Pulmonary artery endothelial cell (primary cell): Measurements from ENCODE around the gene DDX46. TPM values are rescaled to one million over a fixed set of nuclear protein-coding genes. Genes with fewer than 3 reads are reported as not detected.
"Not testable (repeated sequence)": the region's sequence is repeated elsewhere in the genome, so short reads cannot be mapped to it uniquely, and the experiment has no call there.

Experiments
- DNase-seq: peaks from one replicate; pipeline ENCODE4 v3.0.0-alpha.2; 2011; ENCODE audit warnings: low read depth, low spot score
- total RNA-seq: library from RNA; depleted of rRNA; stranded (reverse); fragments of >200 nt; gene quantifications from 2 replicates; pipeline ENCODE4 v1.2.3, GENCODE V29; 2014

The DDX46 gene
- total RNA-seq, 1 donor from 2014 or later: 22.2 TPM

DNA sequence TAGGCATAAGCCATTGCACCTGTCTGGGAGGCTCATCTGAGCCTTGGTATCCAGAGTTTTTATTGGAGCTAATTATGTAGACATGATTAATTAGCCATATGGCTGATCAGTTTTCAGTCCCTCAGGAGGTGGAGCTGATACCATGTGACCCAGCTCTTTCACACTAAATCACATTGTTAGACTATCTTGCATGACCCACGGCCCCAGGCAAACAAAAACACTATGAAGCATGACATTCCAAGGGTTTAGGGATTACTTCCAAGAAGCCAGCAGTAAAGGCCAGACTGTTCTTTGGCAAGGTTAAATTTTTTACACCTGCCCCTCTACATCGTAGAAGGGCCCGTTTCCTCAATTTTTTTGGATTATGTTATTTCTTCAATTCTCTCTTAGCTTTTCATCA, 82.2 kb downstream of the DDX46 start:
- no peak for DNase-seq

DNA sequence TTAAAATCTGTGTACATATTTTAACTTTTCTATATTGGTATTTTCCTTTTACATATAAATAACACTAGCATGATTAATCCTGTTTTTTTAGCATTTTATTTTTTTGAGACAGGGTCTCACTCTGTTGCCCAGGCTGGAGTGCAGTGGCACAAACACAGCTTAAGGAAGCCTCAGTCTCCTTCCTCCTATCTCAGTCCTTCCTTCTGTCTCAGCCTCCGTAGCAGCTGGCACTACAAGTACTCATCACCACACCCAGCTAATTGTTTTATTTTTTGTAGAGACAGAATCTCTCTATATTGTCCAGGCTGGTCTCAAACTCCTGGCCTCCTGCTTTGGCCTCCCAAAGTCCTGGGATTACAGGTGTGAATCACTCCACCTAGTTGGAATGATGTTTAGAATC, 85.7 kb downstream of the DDX46 start:
- DNase-seq: no peak

DNA sequence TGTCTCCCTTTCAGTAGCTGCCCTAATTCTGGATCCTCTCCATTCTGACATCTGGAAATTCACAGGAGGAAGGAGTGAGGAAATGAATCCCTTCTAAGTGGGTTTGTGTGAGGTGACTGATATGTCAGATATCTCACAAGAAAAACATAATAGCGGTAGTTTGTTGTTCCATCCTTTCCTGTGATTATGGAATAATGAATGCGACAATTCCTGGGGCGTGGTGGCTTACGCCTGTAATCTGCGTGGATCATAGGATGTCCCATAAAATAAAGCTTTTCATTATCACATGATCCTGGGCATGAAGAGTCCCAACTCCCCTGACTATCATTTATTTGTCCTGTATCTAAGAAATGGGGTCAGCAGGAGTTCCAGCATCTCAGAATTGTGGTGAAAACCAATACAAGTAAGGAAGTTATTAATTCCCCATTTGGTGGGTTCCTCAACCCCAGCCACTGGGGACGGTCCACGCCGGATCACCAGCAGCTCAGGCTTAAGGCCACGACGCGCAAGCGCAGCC, 86.8 kb downstream of the DDX46 start:
- DNase-seq: peak; percentile 51

DNA sequence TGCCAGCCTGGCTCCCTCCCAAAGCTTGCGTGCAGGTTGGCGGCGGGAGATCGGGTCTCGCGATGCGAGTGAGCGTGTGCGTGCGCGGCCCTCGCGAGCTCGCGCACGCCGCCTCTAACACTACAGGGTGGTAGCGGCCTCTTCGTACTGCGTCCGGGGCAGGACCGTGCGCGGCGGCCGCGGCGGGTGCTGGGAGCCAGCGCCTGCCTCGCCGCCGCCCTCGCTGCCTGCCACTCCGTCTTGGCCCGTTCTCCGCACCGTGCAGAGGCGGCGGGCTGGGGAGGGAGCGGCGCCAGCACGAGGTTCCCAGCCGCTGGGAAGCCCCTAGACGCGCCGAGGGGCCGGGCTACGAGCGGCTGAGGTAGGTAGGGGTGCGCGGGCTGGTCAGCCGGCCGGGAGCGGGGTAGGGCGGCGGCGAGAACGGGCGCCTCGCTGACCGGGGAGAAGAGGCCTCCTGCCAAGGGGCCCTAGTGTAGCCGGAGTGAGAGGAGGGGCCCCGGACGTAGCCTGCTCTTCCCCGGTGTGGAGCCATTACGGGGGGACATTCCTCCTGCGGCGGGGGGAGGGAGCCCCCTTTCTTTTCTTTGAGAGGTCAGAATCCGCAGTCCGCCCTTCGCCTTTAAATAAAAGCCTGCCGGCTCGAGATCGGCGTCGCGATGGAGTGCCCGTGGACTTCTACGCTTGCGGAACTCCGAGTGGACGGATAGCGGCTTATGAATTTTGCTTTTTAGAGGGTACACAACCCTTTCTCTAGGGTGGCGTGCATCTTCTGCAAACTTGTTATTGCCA, 87.5 kb downstream of the DDX46 start, which contains the start of gene C5orf24:
TSS of gene C5orf24 (plus strand) at position 117 of the 789 bp plus-strand sequence. CDS start 8,933 bp downstream, outside the sequence.
- DNase-seq: peak; percentile 79

DNA sequence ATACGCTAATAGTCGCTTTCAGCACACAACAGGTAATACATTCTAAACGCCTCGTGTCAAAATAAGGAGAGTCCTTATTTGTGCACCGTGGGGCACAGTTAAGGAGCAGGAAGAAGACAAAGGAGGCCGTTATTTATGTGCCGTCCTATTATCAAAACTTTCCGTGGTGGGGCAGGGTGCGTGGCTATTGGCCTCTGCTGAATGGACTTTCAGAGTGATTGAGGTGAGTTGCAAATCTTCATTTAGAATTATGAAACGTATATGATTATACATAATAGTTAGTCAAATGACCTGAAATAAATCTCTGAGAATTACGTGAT, 88.0 kb downstream of the DDX46 start:
- DNase-seq: no peak

DNA sequence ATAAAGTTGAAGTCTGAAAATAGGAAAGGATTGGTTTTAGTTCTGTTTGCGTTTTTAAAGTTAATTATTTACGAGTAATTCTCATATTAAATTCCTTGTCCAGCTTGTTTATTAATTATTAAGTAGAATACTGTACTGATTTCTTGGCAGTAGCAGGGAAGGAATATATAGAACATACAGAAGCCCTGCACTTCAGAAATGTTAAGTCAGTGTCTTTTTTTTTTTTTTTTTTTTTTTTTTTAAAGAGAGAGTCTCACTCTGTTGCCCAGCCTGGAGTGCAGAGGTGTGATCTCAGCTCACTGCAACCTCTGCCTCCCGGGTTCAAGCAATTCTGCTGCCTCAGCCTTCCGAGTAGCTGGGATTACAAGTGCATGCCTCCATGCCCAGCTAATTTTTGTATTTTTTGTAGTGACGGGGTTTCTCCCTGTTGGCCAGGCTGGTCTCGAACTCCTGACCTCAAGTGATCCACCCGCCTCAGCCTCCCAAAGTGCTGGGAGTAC, 90.9 kb downstream of the DDX46 start:
- not testable (repeated sequence) for DNase-seq

DNA sequence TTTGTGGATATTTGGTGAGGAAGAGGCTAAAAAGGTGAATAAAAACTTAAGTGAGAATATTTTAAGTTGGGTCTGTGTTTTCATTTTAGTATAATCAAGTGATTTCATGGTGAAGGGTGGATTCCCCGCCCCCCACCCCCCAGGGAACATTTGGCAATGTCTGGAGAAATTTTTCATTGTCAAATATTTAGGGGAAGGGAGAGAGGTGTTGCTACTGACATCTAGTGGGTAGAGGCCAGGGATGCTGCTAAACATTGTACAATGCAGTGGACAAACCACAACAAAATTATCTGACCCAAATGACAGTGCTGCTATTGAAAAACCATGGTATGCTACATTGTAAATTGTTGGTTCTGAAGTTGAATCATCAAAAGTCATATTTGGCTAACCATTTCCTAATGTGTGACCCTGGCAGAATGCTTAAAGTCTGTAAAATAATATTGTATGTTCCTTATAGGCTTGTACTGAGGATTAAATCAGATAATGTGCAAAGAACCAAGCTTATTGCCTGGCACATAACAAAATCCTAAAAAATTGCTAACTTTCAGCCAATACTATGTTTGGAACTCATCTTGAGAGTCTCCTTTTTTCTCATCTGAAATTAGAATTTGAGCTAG, 92.8 kb downstream of the DDX46 start:
- no peak for DNase-seq

DNA sequence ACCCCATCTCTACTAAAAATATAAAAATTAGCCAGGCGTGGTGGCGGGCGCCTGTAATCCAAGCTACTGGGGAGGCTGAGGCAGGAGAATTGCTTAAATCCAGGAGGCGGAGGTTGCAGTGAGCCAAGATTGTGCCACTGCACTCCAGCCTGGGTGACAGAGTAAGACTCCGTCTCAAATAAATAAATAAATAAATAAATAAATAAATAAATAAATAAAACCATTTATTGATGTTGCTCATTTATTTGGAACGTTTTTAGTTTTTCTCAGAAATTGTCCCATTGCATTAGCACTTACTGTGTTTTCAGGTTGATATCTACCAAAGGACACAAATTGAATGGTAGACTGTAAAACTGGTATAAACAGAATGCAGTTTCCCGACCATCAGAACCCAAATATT, 97.9 kb downstream of the DDX46 start:
- DNase-seq: not testable (repeated sequence)

DNA sequence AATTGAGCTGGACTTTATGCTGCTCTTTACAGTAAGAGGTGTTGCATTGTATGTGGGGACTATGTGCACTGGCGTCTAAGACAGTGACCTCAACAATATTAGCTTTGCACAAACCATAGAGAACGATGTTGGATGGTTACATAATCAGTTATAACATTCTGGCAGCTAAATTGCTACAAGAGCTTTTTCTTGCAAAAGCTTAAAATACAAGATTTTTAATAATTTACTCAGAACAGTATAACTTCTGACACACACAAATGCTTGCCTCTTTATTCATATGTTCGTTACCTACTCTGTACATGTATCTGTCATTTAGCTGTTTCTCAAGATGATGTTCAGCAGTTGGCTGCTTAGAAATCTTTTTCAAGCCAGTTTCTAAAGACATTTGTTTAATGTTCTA, 98.8 kb downstream of the DDX46 start:
- DNase-seq: no peak

DNA sequence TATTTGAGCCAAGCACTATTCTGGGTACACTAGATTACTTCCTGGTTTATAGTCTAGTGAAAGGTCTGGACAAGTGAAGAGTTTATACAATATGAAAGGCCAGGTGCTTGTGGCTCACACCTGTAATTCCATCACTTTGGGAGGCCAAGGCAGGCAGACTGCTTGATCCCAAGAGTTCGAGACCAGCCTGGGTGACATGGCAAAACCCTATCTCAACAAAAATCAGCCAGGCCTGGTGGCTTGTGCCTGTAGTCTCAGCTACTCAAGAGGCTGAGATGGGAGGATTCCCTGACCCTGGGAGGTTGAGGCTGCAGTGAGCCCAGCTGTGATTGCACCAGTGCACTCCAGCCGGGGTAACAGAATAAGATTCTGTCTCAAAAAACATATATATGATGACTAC, 106.1 kb downstream of the DDX46 start:
- no peak for DNase-seq

DNA sequence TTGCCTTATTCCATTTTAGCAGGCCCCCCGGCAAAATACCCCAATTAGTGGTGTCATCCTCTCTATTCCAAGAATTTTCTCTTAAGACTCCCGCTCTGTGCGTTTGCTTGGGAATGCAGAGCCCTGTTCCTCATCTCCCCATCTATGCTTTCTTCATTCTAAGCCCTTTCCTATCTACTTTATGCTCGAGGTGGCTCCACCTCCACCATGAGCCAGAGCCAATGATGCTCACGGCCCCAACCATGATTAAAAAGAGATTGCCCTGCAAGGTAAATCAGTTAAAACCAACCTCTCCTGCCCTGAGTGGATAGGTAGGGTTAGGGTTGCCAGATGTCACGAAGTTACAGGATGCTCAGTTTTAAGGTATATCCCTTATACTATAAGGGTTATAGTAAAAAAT, 114.9 kb downstream of the DDX46 start:
- DNase-seq: no peak

DNA sequence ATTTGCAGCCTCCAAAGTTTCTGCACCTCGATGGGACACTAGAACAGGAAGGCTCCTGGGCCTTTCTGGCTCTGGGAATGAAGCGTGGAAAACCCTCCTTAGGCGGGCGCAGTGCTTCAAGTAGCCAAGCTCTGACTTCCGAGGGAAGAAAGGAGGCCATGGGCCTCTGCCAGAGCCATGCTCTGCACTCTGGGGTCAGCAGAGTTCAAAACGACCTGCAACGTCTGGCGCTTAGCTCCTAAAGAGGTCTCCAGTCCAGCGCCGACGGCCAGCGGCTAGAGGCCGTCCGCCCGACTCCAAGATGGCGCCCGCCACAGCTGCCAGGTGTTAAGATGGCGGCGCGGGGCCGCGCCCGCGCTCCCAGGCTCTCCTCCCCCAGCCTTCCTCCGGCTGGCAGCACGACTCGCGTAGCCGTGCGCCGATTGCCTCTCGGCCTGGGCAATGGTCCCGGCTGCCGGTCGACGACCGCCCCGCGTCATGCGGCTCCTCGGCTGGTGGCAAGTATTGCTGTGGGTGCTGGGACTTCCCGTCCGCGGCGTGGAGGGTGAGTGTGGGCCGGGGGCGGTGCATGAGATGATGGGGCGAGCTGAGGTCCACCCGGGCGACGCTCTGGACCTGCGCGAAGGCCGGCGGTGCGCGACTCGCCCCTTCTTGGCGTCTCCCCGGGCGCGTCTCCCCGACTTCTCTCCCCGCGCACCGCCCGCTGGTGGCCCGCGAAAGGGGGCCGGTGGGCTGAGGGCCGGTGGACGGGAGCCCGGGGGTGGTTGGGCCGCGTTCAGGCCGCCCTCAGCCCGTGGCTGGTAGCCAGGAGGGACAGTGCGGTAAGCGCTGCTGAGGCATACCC, 115.6 kb downstream of the DDX46 start, which contains the start of gene TXNDC15:
TSS of gene TXNDC15 (plus strand) at position 385 of the 844 bp plus-strand sequence. CDS start at position 442, 57 bp downstream.
- DNase-seq: peak; percentile 61

DNA sequence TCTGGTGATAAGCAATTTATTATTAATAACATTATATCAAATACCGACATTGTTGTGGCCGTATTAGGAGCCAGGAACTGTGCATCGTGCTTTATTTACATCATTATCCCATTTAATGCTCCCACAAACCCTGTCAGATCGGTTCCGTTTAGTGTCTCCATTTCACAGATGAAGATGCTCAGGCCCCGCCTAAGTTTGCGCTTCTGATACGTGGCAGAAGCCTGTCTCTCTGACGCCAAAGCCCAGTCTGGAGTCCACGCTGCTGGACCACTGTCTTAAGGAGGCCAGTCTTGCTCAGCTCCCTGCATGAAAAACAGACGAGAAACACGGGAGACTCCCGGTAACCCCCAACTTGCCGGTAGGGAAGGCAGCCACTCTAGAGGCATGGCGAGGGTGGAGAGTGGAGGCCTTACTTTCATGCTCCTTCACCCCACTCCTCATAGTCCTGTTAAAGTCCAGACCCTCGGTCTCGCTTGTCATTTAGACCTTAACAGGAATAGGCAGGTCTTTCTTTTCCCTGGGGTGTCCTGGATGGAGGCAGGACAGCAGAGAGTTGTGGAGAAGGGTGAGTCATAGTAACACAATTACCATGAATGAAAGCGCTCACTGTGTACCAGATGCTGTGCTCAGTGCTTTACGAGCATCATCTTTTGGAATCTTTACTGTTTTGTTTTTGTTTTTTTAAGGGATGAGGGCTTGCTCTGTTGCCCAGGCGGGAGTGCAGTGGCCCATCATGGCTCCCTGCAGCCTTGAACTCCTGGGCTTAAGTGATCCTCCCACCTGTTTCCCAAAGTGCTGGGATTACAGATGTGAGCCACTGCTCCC, 116.5 kb downstream of the DDX46 start:
- DNase-seq: peak; percentile 32

DNA sequence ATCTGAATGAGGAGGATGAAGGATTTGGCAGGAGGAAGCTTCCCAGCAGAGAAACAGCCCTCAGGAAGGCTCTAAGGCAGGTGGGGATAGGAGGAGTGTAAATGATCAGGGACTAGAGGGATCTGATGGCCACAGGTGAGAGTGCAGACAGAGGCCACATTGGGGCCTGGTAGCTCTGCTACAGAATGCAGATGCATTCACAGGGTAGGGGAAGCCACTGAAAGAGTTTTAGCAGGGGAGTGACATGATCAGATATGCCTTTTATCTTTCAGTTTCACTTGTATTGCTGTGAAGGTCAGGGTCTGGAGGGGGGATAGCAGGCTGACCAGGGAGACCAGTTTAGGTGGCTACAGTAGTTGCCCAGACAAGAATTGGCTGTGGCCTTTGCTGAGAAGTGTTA, 118.6 kb downstream of the DDX46 start:
- no peak for DNase-seq

DNA sequence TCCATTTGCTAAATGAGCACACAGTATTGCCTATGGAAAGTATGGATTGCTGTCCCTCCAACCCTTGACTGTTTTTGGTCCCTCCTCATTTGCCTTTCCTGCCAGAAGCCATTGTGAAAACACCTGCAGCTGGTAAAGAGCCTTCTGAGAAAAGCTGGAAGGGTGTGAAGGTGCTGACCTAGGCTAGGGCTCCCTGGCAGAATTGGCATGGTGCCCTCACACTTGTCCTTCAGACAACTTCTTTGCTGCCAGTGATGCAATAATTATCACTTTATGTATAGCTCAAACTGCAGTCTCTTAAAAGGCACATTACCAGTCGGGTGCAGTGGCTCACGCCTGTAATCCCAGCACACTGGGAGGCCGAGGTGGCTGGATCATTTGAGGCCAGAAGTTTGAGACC, 119.8 kb downstream of the DDX46 start:
- no peak for DNase-seq

DNA sequence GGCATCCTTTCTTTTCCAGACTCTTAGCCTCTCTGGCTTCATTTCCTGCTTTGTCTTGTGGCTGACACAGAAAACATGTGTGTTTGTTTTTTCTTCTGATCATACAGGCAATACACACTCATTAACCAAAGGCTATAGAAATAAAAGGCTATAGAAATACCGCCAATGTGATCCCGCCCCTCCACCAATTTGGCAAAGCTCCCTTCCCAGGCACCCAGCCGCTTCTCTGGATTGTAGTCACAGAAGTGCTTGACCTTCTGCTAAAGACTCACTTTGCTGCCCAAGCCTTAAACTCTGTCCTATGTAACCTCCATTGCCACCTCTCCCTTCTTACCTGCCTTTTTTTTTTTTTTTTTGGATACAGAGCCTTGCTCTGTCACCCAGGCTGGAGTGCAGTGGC, 120.9 kb downstream of the DDX46 start:
- no peak for DNase-seq

Other genes with a start within 250 kb of the DDX46 start
- 23.7 and 29.7 TPM in 2 replicates for gene JADE2, start 233.1 kb upstream of the DDX46 start, total RNA-seq
- 50.6 and 103 TPM in 2 replicates for gene SAR1B, start 126.0 kb upstream of the DDX46 start, total RNA-seq
- 18.3 and 21.1 TPM in 2 replicates for gene SEC24A, start 110.0 kb upstream of the DDX46 start, total RNA-seq
- 39.0 and 51.4 TPM in 2 replicates for gene CAMLG, start 20.2 kb upstream of the DDX46 start, total RNA-seq
- 55.1 and 59.4 TPM in 2 replicates for gene C5orf24, start 87.2 kb downstream of the DDX46 start, total RNA-seq
- 74.9 and 103 TPM in 2 replicates for gene TXNDC15, start 115.6 kb downstream of the DDX46 start, total RNA-seq
- gene PCBD2, start 146.4 kb downstream of the DDX46 start, total RNA-seq: 4.6 TPM in 2 replicates
- 0.07 TPM in 1 of 2 replicates, not detected in the other for gene CATSPER3, start 209.1 kb downstream of the DDX46 start, total RNA-seq